ENCODE data around the gene NDUFB3. TPM values are rescaled to one million over a fixed set of nuclear protein-coding genes. Genes with fewer than 3 reads are reported as not detected.
"Not testable (repeated sequence)": the region's sequence is repeated elsewhere in the genome, so short reads cannot be mapped to it uniquely, and the experiment has no call there.

The NDUFB3 gene
- total RNA-seq, 1 donor from 2014 or later, result 74.9 TPM

GRCh38 chr2:201093573-201093972, 21.8 kb downstream of the NDUFB3 start:
- no peak for DNase-seq

GRCh38 chr2:201100497-201100896, 28.7 kb downstream of the NDUFB3 start:
- no peak for DNase-seq

GRCh38 chr2:201105759-201106158, 34.0 kb downstream of the NDUFB3 start:
- DNase-seq, result no peak

GRCh38 chr2:201107624-201108023, 35.8 kb downstream of the NDUFB3 start:
- DNase-seq, result no peak

GRCh38 chr2:201108341-201108740, 36.5 kb downstream of the NDUFB3 start:
- DNase-seq, result no peak

- DNase-seq, result no peak
Measured at GRCh38 chr2:201109186-201109585, 37.4 kb downstream of the NDUFB3 start.

GRCh38 chr2:201110615-201111014, 38.8 kb downstream of the NDUFB3 start:
- no peak for DNase-seq

- no peak for DNase-seq
Measured at GRCh38 chr2:201111096-201111495, 39.3 kb downstream of the NDUFB3 start.

- DNase-seq, result no peak
Measured at GRCh38 chr2:201114350-201114749, 42.5 kb downstream of the NDUFB3 start.

- DNase-seq, result no peak
Measured at GRCh38 chr2:201114846-201115245, 43.0 kb downstream of the NDUFB3 start.

- peak; percentile 84 for DNase-seq
Measured at GRCh38 chr2:201116115-201116958, 44.5 kb downstream of the NDUFB3 start, which contains the start of gene CFLAR. Gene CFLAR (plus strand): TSS chr2:201116164. CDS start chr2:201129866, 13,702 bp downstream.

- DNase-seq, result peak; percentile 67
Measured at GRCh38 chr2:201116959-201117734, 45.3 kb downstream of the NDUFB3 start.

GRCh38 chr2:201117735-201118094, 45.9 kb downstream of the NDUFB3 start:
- not testable (repeated sequence) for DNase-seq

GRCh38 chr2:201118121-201118960, 46.5 kb downstream of the NDUFB3 start:
- peak; percentile 89 for DNase-seq

- DNase-seq, result no peak
Measured at GRCh38 chr2:201118961-201119854, 47.4 kb downstream of the NDUFB3 start.

GRCh38 chr2:201122276-201122675, 50.5 kb downstream of the NDUFB3 start:
- DNase-seq, result no peak

- DNase-seq, result no peak
Measured at GRCh38 chr2:201126308-201127151, 54.7 kb downstream of the NDUFB3 start.

- no peak for DNase-seq
Measured at GRCh38 chr2:201127152-201127511, 55.3 kb downstream of the NDUFB3 start.

- no peak for DNase-seq
Measured at GRCh38 chr2:201127570-201127969, 55.8 kb downstream of the NDUFB3 start.

GRCh38 chr2:201128033-201128432, 56.2 kb downstream of the NDUFB3 start:
- DNase-seq, result no peak
